ENCODE results near the gene EZH1. TPM values are rescaled to one million over a fixed set of nuclear protein-coding genes. Genes with fewer than 3 reads are reported as not detected.
"Not testable (repeated sequence)": the region's sequence is repeated elsewhere in the genome, so short reads cannot be mapped to it uniquely, and the experiment has no call there.

EZH1 gene
- total RNA-seq, 1 experiment from 2014 or later, result 12.2 TPM

GRCh38 chr17:42772945-42773289, 28.1 kb upstream of the EZH1 start:
- DNase-seq (ENCODE audit: low spot score), result no peak

GRCh38 chr17:42769964-42770363, 25.1 kb upstream of the EZH1 start:
- DNase-seq (ENCODE audit: low spot score), result not testable (repeated sequence)

DNA sequence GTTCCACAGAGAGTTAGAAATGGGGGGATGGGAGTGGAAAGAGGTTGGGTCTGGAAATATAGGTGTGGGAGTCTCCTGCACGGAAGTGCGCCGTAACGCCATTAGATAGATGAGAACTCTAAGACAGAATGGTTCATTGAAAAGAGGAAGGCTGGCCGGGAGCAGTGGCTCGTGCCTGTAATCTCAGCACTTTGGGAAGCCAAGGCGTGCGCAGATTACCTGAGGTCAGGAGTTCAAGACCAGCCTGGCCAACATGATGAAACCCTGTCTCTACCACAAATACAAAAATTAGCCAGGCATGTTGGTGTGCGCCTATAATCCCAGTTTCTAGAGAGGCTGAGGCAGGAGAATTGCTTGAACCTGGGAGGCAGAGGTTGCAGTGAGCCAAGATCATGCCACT, 23.2 kb upstream of the EZH1 start:
- DNase-seq (ENCODE audit: low spot score), result not testable (repeated sequence)

DNA sequence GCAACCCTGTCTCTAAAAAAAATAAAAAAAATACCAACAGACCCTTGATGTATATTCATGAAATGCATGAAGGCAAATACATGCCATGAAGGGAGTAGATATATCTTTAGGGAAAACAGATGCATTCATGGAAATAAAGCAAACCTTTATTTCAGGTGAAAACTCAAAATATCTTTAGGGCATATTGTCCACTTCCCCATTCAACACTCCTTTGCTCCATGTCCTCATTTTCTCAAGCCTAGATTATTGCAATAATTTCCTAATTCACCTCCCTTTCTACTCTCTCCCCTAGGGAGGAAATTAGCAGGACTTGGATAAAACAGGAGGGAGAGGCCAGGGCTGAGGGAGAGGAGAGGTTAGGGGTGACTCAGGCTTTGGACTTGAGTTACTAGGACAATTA, 22.7 kb upstream of the EZH1 start:
- no peak for DNase-seq (ENCODE audit: low spot score)

DNA sequence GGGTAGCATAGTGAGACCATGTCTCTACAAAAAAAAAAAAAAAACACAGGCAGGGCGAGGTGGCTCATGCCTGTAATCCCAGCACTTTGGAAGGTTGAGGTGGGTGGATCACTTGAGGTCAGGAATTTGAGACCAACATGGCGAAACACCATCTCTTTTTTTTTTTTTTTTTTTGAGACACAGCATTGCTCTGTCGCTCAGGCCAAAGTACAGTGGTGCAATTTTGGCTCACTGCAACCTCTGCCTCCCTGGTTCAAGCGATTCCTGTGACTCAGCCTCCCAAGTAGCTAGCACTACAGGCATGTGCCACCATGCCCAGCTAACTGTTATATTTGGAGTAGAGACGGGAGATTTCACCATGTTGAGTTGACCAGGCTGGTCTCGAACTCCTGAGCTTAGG, 21.3 kb upstream of the EZH1 start:
- no peak for DNase-seq (ENCODE audit: low spot score)

DNA sequence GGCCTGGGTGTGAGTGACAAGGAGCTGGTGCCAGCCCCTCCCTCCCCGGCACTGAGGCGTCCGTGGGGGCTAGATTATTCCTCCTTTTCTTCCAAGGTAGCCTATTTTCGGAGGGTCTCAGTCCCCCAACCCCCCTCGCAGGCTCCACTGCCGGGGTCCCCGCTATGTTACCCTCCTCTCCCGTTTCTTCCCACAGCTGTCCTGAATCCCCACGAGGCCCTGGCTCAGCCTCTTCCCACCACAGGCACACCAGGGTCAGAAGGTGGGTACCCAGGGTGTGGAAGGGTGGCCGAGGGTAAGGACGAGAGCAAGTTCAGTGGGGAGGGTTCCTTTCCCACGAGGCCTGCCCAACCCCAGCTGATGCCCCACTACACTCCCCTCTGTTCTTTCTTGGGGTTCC, 16.8 kb upstream of the EZH1 start:
- DNase-seq (ENCODE audit: low spot score), result no peak

DNA sequence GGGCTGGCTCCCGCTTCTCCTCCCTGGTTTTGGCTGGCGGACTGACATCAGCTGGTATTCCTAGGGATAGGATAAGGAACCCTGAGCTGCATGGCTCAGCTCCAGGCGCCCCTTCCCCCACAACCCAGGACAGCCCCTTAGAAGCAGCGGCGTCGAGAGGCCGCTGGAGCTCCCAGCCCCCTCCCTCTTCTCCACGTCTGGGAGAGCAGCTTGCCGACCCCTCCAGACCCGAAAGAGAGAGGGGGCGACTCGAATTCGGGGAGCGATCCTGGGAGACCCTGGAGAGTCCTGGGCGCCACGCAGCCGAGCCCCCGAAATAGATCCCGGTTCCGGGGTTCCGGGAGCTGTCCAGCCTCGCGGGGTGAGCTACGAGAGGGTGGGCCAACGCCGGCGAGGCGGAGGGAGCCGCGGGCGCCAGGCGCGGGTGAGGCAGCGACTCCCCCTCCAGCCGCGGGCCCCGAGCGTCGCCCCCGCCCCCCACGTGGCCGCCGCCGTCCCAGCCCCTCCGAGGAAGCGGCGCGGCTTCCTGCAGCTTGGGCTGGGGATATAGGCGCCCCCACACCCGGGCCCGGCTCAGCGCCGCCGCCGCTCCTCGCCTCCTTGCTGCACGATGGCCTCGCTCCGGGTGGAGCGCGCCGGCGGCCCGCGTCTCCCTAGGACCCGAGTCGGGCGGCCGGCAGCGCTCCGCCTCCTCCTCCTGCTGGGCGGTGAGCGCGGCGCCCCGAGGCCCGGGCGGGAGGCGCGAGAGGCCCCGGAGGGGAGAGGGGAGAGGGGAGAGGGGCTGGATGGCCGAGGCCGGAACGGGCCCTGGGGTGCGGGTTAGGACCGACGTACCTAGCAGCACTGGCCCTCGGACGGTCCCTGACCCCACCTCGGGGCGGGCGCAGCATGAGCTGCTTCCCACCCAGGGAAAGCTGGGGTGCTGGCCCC, 16.1 kb upstream of the EZH1 start, which contains the start of gene RAMP2:
Gene RAMP2 (plus strand): TSS at position 576 of the 930 bp plus-strand sequence. CDS start 35 bp downstream, at position 611.
- no peak for DNase-seq (ENCODE audit: low spot score)

GRCh38 chr17:42759982-42760651, 15.3 kb upstream of the EZH1 start:
- no peak for DNase-seq (ENCODE audit: low spot score)

GRCh38 chr17:42754782-42755181, 9.9 kb upstream of the EZH1 start:
- no peak for DNase-seq (ENCODE audit: low spot score)

- DNase-seq (ENCODE audit: low spot score), result no peak
These were observed 6.8 kb upstream of the EZH1 start for GRCh38 chr17:42751628-42752027.

DNA sequence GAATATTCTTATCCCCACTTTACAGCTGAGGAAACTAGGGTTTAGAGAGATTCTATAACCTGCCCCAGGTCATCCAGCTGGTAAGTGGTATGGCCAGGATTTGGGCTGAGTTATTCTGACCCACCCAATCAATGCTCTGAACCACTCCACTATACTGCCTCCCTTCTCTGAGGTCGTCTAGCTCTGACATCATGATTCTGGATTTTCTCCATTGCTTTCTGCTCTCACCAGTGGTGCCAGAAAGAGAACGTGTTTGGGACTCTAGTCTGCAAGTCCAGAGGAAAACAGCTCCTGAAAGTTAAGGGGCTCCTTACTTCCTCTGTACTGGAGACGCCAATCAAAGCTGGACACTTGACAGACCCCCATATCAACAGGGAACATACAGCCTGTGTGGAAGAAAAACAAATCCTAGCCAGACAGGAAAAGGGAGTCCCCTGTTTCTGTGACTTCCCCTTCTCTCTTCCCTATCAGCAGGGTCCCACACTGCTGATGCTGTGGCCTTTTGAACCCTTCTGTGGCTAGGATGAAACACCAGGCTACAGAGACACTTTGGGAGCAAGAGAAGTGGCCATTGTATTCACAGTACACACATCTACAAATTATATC, 6.0 kb upstream of the EZH1 start:
- no peak for DNase-seq (ENCODE audit: low spot score)

DNA sequence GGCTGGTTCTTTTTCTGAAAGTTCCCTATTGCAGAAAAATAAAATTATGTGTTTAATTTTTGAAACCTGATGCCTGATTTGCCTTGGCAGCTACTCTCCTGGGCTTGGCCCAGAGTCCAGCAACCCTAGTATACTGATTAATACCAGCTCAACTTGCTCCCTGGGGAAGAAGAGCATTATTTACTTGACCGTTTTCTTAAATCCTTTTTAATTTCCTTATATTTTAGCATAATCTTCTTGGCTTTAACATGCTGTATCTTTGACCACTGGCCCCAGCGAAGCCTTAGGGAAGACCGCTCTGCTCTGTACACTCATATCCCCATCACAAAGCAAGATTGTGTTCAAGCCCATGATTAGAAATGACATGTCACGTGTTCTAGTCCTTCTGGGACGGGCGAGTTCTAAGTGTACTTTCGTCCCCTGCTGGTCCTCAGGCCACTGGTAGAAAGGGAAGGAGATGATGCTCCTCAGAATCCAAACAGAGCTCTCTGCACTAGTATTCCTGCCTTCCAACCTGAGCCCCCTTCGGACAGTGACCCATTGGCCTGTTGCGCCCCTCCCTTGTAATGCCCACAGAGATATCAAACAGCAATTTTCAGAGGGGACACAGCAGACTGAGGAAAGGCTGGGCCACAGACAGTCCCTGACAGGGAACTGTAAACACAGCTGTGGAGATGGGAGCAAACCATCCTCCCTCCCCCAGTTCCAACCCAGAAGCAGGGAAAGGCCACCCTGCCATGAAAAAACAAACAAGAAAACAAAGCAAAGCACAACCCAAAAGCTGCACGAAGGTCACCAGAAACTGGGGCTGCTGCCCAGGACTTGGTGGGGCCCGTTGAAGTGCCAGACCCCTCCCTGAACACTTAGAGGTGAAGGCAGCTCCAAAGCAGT, 4.3 kb upstream of the EZH1 start:
- no peak for DNase-seq (ENCODE audit: low spot score)

DNA sequence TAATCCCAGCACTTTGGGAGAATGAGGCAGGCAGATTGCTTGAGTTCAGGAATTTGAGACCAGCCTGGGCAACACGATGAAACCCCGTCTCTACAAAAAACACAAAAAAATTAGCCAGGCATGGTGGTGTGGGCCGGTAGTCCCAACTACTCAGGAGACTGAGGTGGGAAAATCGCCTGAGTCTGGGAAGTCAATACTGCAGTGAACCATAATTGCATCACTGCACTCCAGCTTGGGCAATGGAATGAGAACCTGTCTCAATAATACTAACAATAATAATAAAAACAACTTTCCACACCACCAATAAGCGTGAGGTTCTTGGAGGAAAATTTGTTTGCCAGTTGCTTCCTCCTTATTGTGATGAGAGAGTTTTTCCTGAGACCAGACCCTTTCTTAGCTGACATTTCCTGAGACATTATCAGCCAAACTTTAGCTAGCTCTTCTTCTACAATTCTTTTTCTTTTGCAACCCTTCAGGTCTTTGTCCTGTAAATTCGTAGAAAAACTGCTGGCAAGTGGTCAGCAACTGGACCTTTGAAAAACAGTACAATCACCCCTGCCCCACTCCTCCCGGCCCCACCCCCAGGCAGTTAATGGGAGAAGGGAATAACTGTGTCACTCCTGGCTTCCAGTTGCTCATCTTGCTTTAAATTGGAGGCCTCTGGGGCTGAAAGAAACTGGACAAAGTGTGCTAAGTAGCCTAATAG, 3.5 kb upstream of the EZH1 start:
- no peak for DNase-seq (ENCODE audit: low spot score)

- DNase-seq (ENCODE audit: low spot score), result peak; percentile 71
These were observed 496 bp downstream of the EZH1 start for GRCh38 chr17:42744283-42744805.

DNA sequence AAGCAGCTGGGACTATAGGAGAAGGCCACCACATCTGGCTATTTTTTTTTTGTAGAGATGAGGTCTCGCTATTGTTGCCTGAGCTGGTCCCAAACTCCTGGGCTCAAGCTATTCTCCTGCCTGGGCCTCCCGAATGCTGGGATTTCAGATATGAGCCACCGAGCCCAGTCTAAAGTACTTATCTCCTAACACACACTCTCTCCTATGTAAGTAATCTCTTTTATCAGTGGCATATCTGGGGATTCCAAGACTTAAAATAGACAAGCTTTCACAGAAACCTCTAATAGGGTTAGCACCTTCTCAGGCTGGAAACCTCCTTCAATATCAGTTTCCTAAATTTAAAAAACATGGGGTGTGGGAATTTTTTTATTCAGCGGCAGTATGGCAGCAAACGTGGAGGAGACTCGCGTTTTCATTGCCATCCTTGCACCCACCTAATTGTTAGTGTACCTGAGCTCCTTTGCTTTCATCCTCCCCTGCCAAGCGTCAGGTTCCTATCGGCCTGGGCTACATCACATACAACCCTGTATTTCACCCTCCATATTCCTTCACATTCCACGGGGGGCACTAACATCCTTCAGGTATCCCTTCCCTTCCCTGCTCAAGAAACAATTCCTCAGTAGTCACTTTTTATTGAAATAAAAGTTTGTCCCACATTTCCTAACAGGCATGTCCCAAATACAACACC, 1.1 kb downstream of the EZH1 start:
- no peak for DNase-seq (ENCODE audit: low spot score)

DNA sequence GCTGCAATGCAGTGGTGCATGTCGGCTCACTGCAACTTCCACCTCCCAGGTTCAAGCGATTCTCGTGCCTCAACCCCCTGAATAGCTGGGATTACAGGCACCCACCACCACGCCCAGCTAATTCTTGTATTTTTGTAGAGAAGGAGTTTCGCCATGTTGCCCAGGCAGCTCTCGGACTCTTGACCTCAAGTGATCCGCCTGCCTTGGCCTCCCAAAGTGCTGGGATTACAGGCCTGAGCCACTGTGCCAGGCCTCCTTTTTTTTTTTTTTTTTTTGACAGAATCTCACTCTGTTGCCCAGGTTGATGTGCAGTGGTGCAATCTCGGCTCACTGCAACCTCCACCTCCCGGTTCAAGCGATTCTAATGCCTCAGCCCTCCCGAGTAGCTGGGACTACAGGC, 1.9 kb downstream of the EZH1 start:
- DNase-seq (ENCODE audit: low spot score), result not testable (repeated sequence)

GRCh38 chr17:42740699-42741098, 4.1 kb downstream of the EZH1 start:
- DNase-seq (ENCODE audit: low spot score), result no peak

- no peak for DNase-seq (ENCODE audit: low spot score)
These were observed 19.7 kb downstream of the EZH1 start for GRCh38 chr17:42725143-42725542.

- no peak for DNase-seq (ENCODE audit: low spot score)
These were observed 21.2 kb downstream of the EZH1 start for GRCh38 chr17:42723636-42724035.

DNA sequence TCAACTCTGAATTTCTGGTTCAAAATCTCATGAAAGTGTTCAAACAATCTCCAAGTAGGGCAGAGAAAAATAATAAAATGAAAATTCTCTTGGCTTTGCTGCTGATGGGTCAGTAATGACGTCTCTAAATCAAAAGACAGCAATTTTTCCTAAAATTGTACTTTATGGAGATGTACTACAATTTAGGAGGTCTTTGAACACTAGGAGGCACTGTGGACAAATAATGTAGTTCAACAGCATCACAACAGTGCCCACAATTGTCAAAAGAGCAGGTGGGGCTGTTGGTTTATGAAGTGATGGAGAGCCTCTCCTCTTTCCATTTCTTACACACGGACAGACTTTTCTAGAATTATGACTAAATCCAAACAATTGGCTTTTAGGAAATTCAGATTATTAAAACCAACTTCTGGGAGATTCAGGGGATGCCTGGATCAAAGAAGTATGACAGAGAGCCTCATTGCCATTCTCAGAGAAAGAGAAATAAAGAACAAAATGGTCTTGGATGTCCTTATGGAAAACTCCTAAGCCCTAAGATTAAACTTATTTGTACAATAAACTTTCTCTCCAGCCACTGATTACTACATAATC, 23.8 kb downstream of the EZH1 start:
- peak; percentile 78 for DNase-seq (ENCODE audit: low spot score)
